NCI-H345 treated with DMSO at 0.1 percent for 48 hours (cell line): ENCODE results near the gene CBX8.
A peak's percentile ranks its signal among the peaks of the same experiment; 100 is the strongest.
"Not testable (repeated sequence)": the region's sequence is repeated elsewhere in the genome, so short reads cannot be mapped to it uniquely, and the experiment has no call there.

ENCODE experiments used
- DNase-seq: peaks from one replicate; lab custom pipeline; 2025; ENCODE audit not compliant: unreplicated experiment; lab: John Stamatoyannopoulos, UW

Gene CBX8

DNA sequence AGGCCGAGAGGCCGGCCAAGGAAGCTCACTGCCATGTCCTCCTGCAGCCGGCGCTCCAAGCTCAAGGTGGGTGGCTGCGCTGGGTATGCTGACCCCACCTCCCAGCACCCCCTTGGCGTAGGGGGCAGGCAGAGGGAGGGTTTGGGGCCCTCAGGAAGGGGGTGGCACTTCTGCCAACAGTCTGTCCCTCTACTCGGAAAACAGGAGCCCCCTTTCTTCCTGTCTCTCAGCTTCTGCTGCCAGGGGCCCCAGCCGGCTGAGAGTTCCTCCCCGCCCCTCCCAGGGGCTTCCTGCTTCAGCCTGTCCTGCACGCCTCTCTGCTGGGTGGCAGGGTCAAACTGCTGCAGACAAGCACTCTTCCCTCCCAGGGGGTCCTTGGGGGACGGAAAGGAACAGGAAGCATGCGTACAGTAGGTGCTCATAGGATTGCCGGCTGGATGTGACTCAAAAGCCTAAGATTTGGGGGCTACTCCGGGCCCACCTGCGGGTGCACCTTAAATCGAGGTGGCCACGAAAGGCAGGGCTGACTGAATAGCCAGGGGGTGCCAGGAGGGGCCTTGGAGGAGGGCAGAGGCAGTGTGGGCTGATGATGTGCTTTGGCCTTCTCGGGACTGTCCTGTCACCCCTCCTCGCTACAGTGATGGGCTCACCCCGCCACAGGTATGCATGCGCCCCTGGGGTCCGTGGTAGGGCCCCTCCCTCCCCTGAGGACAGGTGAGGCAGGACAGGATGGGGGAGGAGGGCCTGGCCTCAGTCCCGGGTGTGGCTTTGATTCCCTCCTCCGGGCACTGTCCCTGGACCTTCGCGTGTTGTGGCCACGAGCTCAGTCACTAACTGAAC, 14.9 kb downstream of the CBX8 start:
- no peak for DNase-seq

DNA sequence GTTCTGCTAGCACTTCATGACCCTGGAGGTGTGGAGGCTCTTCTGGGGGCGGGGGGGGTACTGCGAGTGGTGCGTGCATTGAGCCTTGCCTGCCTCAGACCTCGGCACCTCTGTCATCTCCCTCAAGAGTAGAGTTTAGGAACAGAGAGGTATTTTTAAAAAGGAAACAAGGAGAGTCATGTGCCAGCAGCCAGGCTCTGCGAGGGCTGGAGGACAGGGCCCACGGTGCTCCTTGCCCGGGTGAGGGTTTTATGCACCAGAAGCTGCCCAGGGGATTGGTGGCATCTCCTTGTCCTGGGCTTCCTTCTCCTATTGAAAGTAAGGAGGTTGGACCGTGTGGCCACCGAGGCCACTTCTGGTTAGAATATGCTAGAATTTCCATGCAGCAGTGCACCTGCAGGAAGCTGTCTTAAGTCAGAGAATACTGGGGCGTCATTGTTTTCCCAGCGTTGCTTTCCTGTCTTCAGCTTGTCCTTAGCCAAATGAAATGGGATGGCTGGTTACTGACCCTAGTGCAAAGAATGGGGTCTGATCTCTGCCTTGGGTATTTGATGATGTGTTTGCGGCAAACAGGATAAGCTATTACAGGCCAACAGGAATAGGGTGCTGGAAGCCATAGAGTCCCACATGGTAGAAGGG, 15.7 kb downstream of the CBX8 start:
- no peak for DNase-seq

DNA sequence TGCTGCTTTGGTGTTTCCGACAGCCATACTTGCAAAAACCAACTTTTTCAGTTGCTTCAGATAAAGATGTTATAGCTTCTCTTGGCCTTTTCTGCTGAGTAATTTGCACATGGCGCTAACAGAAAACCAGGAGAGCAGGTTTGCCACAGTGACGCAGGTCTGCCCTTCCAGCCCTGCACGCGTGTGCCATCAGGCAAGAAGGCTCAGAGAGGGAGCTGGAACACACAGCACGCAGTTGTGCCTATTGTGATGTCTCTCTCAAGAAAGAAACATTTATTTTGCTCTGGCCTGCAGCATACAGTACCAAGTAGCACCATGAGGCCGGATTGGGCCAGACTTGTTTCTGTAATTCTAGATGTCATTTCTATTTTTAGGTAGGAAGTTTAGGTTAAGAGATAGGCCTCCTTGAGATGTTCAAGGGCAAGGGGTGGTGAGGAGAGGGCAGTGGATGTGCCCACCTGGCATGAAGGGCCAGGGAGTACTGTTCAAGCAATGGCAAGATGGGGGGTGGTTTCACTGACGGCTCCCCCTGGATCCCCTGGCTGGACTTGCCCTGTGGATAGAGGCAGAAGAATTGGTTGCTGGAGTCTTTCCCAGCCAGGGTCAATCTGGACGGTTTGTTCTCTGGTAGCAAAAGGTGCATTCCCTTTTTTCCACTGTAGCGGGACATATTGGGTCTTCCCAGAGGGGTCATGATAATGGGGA, 17.1 kb downstream of the CBX8 start:
- no peak for DNase-seq

DNA sequence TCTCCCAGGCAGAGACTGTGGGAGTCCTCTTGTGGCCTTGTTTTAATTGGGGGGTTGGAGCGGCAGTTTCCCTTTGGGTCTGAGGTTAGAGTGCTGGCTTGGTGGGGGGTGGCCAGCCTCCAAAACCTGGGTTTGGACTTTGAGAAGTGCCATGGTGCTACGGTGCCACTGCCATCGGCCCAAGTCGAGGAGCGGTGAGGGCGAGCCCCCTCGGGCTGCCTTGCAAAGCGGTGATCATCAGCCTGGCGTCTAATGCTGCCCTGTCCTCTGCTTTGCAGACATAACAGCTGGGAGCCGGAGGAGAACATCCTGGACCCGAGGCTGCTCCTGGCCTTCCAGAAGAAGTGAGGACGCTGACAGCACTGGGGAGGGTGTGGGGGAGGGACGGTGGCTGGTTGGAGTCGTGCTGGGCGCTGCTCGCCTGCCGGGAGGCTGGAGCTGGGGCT, 17.8 kb downstream of the CBX8 start:
- no peak for DNase-seq

DNA sequence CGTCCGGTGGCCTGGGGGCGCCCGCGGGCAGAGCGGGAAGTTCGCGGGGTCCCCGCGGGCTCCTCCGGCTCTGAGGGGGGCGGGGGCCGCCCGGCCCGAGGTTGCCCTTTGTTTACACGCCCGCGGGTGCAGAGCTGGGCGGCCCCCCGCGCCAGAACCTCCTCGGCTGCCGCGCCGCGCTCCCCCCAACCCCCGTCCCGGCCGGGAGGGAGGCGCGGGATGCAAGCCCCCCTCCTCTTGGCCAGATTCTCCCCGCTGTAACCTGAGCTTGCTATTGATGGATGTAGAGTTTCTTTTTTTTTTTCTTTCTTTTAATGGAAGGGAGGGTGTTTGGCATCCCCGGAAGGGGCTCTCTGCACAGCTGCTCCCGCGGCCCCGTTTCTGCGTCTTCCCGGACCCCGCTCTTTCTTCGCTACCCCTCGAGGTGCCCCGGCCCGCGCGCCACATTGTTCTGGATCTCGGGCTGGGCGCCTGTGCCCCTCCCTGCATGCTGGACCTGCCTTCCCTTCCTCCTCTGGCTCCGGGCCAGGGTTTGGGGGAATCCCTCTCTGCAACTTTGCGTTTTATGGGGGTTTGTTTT, 18.3 kb downstream of the CBX8 start:
- DNase-seq = peak; percentile 43

DNA sequence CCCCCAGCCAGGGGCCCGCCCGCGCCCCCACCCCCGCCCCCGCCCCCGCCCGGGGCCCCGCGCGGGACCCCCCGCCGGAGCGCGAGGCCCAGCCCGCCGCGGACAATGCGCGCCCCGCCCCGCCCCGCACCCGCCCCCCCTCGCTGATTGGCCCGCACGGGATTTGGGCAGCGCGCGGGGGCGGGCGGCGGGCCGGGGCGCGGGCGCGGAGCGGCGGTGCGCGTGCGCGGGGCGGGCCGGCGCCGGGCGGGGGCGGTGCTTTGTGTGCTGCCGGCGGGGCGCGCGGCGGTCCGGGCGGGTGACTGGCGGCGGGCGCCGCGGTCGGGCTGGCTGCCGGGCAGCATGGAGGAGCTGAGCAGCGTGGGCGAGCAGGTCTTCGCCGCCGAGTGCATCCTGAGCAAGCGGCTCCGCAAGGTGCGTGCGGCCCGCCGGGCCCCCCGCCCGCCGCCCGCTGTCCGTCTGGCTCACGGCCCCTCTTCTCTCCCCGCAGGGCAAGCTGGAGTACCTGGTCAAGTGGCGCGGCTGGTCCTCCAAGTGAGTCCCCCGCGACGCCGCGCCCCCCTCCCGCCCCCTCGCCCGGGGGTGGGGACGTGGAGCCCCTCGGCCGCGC, 18.9 kb downstream of the CBX8 start, which contains the start of gene CBX2:
Gene CBX2 (plus strand): TSS at position 255 of the 610 bp plus-strand sequence. CDS start 88 bp downstream, at position 343.
- DNase-seq = peak; percentile 64

DNA sequence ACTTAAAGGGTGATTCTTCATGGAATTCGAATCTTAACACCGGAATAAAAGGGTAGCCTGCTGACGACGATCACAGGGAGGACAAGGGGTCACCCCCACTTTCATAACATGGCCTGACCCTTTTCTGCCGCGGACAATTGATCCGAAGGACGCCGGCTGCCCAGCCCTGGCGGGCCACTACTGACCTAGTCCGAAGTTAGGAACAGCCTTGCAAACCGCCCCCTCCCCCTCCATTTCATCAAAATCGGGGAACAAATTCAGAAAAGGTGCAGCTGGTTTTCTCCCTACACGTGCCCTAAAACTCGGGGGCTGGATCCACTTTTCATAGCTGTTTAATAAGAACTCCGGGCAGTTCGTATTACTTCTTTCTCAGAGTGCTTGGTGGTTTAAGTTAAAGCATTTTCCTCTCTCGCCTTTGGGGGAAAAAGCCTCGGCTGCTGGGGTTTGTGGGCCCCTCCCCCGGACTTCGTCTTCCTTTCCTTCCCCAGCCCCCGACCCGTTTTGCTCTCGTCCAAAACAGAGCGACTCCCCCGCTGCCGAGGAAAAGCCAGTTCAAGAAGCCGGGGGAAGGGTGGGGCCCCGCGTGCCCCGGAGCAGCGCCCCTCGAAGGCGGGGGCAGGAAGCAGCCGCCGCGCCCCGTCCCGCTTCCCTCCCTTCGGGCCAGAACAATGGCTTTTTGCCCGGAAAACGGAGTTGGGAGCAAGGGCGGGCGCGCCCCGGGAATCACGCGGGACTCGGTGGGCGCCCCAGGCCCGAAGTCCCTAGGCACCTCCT, 19.6 kb downstream of the CBX8 start:
- peak; percentile 61 for DNase-seq

DNA sequence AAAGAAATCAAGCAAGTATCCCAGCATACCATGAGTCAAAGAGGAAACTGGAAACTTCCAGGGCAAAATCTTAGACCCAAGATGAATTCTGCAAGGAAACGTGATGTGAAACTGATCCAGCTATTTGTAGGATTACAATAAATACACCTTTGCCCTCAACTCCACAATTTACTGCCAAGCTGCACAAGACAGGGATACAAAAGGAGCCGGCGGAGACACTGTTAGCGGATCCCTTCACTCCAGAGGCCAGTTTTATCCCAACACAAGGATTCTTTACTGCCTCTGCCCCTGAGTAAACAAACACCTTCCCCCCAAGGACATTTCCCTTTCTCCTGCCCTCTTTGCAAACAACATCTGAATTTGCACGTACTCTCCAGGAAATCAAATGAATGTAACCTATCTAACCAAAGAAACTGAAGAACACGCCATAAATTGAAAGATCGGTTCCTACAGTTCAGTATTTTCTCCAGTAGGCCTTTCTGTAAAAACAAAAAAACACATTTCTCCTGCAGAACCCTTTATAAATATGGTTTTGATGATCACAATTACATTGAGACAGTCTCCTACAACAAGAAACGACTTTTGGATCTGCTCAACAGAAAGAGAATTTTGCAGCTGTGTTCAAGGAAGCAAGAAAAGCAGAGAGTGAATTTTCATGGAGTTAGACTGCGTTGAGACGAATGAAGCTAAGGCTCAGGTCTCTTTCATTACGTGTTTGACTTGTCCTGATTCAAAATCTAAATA, 20.3 kb downstream of the CBX8 start:
- DNase-seq = no peak

DNA sequence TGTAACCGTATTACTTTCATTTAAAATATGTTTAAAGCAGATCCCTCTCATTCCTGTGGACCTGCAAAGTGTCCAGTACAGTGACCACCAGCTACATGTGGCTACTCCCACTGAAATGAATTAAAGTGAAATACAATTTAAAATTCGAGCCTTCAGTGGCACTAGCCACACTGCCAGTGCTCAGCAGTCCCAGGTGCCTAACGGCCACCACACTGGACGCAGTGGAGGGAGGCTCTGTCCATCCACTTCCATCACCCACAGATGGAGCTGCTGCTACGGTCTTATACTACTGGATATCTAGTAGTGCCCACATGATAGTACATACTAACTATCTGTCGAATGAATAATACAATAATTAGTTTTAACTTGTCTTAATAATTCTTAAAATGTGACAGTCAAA, 21.2 kb downstream of the CBX8 start:
- no peak for DNase-seq

DNA sequence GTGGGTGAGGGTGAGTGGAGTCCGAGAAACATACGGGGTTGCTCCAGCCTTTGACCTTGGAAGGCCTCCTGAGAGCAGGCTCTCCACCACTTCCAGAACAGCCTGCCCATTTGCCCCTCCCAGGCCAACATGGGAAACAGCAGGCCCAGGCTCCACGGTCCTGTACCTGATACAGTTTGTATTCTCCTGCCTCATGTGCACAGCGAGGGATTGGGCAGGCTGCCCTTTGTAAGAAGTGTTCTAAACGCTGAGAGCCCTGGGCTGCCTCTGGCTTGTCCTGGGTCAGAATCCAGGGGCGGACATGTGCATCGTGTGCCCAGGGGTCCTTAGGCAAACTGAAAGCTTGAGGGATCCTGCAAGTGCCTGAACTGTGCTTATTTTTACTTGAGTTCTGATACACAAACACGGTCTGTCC, 22.3 kb downstream of the CBX8 start:
- DNase-seq = no peak

DNA sequence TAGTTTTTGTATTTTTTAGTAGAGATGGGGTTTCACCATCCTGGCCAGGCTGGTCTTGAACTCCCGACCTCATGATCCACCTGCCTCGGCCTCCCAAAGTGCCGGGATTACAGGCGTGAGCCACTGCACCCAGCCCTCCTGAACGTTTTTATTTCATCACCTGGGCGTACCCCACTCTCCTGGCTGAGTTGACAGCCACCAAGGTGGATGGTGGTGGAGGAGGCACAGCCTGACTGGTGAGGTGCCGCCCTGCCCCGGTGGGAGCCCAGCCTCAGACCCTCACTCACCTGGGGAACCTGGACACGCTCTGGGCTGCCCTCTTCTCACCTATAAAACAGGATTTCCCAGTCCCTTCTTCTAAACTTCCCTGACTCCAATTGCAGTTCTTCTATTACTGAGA, 24.2 kb downstream of the CBX8 start:
- DNase-seq = not testable (repeated sequence)

DNA sequence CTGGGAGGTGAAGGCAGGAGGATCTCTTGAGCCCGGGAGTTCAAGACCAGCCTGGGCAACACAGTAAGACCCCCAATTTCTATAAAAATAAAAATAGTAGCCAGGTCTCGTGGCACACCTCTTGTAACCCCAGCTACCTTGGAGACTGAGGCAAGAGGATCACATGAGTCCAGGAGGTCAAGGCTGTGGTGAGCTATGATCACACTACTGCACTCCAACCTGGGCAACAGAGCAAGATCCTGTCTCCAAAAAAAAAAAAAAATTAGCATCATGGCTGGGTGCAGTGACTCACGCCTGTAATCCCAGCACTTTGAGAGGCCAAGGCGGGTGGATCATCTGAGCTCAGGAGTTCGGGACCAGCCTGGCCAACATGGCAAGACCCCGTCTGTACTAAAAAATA, 25.6 kb downstream of the CBX8 start:
- no peak for DNase-seq

DNA sequence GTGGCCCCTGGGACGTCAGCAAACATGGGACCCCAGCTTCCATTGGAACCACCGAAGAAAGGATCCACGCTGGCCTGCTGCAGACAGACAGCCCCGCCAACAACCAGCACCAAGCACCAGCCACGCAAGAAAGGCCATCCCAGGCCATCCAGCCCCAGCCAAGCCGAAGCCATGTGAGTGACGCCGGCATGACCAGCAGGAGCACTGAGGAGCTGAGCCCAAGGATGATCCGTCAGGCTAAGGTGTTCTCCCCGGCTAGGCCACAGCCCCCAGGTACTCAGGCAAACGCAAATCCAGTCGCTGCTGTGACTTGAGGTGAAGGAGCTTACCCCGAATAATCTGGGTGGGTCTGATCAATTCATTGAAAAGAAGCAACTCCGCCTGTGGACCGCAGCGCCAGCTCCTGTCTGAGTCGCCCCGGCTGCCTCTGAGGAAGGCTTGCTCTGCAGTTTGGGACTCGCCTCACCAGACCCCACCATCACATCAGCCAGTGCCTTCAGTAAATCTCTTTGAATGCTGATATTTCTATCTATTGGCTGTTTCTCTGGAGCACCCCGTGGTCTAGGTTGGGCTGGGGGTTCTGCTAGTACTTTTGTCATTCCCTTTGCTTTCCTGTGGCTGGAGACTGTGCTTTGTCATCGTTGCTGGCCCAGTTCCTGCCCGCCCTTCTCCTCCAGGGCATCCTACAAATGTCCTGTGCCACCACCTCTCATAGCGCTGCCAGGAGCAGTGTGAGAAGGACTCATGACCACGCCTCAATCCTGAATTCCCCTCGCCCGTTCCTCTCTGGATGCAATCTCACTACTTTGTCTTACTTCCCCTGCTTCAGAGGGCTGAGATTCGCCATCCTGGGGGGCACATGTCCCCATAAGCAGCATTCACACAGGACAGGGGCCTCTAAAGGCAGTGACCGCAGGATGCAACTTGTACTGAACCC, 27.0 kb downstream of the CBX8 start:
- no peak for DNase-seq

DNA sequence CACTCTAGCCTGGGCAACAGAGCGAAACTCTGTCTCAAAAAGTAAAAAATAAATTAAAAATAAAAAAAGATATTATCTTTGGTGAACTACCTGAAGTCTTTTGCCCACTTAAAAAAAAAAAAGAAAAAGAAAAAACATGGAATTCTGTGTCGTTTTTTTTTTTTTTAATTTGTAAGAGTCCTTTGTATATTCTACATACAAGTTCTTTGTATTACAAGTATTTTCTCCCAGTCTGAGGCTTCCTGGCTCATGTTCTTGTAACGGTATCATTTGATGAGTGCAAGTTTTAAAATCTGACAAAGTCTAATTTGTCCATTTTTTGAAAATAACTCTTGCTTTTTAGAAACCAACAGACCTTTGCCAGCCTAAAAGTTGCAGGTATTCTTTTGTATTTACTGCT, 31.2 kb downstream of the CBX8 start:
- DNase-seq = no peak

DNA sequence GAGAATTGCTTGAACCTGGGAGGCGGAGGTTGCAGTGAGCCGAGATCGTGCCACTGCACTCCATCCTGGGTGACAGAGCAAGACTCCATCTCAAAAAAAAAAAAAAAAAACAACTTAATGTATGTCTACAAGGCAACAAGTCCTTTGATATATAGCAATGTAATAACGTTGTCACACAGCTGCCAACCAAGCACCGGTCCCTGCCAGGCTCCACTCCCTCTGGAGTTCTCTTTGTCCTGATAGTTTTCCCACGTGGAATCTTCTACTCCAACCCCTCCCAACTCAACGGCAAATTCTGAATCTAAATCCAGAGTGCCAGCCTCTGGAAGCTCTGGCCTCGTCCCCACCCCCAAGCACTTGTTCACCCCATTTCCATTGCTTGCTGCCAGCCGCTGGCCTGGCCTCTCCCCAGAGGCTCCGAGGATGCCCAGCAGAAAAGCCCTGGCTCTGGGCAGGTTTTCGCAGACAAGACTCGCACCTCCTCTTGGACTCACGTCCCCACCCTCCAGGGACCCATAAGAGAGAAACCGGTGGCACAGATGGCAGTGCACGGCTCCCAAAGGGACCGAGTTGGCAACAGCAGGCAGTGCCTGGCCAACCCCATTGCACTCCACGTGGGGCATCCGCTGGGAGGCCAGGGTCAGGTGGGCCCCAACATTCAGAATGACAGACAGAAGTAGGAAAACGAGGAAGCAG, 34.8 kb downstream of the CBX8 start:
- no peak for DNase-seq

DNA sequence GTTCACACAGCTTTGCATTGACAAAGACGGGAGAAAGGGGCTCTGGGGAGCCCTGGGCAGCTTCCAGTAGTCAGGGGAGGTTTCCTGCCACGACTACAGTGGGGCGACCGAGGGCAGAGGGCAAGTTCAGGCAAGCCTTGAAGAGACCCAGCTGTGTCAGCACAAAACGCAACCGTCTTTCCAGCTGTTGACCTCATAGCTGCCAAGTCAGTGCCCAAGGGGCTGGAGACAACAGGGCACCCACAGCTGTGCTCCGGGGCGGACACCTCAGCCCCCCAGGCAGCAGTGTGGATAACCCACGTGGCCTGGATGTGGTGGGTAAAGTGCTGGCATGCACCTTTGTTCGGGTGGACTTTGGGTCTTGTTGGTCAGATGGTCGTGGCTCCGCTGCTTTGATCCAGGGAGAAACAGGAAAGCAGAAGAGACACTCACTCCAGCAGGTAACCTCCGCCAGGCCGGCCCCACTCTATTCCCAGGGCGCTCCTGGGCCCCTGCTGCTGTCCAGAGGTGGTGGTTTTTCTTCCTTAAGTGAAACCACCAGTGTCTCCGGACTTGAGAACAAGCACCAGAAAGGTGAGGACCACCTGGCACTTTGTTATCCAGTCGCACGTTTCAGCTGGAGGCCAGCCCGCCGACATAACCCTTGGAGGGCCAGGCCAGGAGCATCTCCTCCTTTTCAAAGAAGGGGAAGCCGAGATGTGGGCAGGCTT, 36.5 kb downstream of the CBX8 start:
- DNase-seq = no peak

DNA sequence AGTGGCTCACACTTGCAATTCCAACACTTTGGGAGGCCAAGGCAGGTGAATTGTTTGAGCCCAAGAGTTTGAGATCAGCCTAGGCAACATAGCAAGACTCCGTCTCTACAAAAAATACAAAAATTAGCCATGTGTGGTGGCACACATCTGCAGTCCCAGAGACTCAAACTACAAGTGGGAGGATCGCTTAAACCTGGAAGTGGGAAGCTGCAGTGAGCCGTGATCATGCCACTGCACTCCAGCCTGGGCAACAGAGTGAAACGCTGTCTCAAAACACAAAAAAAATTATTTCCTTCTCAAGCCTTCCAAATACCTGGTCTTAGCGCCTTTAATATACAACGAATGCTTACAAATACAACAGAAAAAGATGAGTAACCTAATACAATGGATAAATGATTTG, 38.6 kb downstream of the CBX8 start:
- no peak for DNase-seq
